ENCODE results near the gene RPL13A.
A peak's percentile ranks its signal among the peaks of the same experiment; 100 is the strongest.
"Not testable (repeated sequence)": the region's sequence is repeated elsewhere in the genome, so short reads cannot be mapped to it uniquely, and the experiment has no call there.

RPL13A gene

DNA sequence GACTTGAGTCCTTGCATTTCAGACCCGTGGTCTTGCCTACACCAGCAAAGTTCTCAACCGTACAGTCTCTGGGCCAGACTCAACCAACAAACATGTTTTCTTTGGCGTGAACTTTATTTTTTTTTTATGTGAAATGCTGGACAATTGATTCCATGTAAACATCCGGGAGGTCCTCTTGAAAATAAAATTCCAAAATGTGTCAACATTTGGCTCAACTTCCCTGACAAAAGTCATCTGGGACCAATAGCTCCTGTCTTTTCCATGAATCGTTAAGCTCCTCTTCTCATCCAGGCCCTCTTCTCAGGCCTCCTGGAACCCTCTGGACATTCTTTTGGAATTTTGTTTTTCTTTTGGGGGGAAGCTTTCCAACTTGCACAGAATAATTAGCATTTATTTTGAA lies 31.6 kb upstream of the RPL13A start:
- no peak for DNase-seq

- DNase-seq = no peak
Observed at GRCh38 chr19:49456326-49456725, 31.1 kb upstream of the RPL13A start.

GRCh38 chr19:49458567-49458903 lies 28.9 kb upstream of the RPL13A start:
- DNase-seq = no peak

DNA sequence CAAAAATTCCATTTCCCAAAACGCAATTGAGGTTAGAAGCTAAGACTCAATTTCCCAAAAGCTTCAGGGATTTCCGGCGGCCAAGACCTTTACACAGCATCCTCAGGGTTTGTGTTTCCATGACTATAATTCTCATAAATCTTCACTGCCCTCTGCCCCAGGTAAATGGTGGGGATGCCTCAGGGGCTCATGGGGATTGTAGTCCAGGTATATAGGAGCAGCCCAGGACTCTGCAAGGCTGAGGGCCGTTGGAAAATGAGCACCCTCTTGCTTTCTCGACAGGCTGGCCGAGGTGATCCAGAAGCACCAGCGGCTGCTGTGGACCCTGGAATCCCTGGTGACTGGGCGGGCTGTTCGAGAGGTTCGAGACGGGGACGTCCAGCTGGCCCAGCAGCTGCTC lies 28.0 kb upstream of the RPL13A start:
- no peak for DNase-seq

DNA sequence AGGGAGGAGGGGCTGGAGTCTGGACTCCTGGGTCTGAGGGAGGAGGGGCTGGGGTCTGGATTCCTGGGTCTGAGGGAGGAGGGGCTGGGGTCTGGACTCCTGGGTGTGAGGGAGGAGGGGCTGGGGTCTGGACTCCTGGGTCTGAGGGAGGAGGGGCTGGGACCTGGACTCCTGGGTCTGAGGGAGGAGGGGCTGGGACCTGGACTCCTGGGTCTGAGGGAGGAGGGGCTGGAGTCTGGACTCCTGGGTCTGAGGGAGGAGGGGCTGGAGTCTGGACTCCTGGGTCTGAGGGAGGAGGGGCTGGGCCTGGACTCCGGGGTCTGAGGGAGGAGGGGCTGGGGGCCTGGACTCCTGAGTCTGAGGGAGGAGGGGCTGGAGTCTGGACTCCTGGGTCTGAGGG lies 26.3 kb upstream of the RPL13A start:
- DNase-seq = not testable (repeated sequence)

GRCh38 chr19:49461656-49462055 lies 25.8 kb upstream of the RPL13A start:
- no peak for DNase-seq

GRCh38 chr19:49462492-49462891 lies 24.9 kb upstream of the RPL13A start:
- DNase-seq = no peak

- DNase-seq = no peak
Observed at GRCh38 chr19:49463960-49464740, 23.3 kb upstream of the RPL13A start.

DNA sequence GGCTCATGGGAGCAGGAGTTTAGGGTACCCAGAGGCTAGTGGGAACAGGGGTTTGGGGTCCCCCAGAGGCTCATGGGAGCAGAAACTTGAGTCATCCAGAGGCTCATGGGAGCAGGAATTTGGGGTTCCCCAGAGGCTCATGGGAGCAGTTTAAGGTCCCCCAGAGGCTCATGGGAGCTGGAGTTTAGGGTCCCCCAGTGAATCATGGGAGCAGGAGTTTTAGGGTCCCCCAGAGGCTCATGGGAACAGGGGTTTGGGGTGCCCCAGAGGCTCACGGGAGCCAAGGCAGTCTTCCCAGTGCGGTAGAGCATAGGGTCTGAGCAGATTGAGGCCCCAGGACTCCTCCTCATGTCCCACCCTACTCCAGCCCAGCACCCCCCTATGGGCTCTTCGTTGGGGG lies 22.0 kb upstream of the RPL13A start:
- DNase-seq = no peak

DNA sequence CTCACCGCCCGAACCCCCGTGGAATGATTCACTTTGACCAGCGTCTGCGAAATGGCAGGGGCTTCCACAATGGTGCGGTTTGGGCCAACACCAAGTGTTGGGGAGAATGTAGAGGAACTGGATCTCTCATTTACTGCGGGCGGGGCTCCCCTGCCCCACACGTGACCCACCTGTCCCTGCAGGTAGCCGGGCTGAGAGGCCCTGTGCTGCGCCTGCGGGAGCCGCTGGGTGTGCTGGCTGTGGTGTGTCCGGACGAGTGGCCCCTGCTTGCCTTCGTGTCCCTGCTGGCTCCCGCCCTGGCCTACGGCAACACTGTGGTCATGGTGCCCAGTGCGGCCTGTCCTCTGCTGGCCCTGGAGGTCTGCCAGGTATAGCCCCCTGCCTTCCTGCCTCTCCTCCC lies 19.2 kb upstream of the RPL13A start:
- DNase-seq = no peak

- DNase-seq = no peak
Observed at GRCh38 chr19:49468746-49469447, 18.5 kb upstream of the RPL13A start.

DNA sequence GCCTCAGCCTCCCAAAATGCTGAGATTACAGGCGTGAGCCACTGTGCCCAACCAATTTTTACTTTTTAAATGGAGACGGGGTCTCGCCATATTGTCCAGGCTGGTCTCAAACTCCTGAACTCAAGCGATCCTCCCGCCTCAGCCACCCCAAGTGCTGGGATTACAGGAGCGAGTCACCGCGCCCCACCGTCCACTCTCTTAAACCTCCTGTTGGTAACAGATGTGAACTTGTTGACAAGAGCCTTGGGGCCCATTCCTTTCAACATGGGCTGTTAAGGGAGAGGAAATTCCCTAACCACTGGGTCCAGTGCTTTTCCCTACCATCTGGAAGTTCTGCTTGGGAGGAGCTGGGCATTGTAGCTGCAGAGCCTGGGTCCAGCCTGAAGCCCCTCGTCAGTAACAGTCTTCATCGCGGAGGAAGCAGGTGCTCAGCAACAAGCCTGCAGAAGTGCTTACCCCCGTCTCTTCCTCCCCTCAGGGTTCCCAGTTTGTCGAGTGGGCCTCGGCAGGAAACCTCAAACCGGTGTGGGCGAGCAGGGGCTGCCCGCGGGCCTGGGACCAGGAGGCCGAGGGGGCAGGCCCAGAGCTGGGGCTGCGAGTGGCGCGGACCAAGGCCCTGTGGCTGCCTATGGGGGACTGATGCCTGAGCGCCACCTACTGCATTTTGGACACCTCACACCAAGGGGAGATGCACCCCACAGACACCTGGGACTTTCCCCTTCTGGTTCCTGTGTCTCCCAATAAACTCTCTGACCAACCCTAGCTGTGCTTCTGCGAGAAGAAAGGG lies 17.4 kb upstream of the RPL13A start:
- DNase-seq = no peak

DNA sequence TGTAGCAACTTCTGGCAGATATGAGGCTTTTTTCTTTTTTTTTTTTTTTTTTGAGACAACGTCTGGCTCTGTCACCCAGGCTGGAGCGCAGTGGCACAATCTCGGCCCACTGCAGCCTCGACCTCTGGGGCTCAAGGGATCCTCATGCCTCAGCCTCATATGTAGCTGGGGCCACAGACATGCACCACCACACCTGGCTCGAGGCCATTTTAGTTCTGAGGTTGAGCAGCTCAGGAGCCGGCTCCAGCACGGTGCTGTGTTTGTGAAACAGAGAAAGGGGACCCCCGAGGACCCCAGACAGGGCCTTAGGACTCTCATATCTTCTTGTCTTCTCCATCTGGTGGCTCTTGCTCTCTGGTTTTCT lies 16.8 kb upstream of the RPL13A start:
- no peak for DNase-seq

- DNase-seq = no peak
Observed at GRCh38 chr19:49472936-49473335, 14.5 kb upstream of the RPL13A start.

GRCh38 chr19:49473501-49473867 lies 13.9 kb upstream of the RPL13A start:
- DNase-seq = not testable (repeated sequence)

GRCh38 chr19:49473868-49474541 lies 13.4 kb upstream of the RPL13A start, which contains the start of gene FLT3LG:
TSS of gene FLT3LG (plus strand) at chr19:49474215. CDS start at chr19:49474640, 425 bp downstream.
- DNase-seq = peak in 43 of 56 donors; percentile 8 to 77 (median 35)

DNA sequence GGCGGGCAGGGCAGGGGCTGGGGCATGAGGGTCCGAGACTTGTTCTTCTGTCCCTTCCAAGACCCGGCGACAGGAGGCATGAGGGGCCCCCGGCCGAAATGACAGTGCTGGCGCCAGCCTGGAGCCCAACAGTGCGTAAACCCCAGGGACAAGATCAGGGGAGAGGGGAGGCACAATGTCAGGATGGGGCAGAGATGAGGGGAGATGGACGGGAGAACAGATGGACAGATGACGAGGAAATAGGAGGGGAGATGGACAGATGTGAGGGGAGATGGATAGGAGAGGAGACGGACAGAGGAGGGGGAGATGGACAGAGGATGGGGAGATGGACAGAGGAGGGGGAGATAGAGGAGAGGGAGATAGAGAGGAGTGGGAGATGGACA lies 12.9 kb upstream of the RPL13A start:
- no peak for DNase-seq

DNA sequence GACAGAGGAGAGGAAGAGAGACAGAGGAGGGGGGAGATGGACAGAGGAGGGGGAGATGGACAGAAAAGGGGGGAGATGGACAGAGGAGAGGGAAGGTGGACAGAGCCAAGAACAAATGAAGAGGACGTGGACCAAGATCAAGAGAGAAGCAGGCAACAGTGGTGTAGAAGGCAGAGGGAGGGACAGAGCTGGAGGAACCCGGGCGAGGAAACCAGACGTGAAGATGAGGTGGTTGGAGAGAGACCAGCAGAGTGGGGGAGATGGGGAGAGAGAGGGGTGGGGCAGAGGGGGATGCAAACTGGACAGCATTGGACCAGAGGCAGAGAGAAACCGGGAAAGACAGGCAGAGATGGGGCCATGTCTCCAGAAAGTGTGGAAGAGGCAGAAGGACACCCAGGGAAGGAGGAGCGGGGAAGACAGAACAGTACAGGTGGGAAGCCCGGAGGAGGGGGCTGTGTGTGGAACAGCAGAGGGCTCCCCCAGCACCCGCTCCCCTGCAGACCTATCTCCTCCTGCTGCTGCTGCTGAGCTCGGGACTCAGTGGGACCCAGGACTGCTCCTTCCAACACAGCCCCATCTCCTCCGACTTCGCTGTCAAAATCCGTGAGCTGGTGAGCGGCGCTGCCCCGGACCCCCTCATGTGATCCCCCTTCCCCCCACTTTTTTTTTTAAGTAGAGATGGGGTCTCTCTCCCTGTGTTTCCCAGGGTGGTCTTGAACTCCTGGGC lies 12.1 kb upstream of the RPL13A start:
- no peak for DNase-seq

GRCh38 chr19:49475995-49476880 lies 11.2 kb upstream of the RPL13A start:
- DNase-seq = peak in 18 of 56 donors; percentile 8 to 64 (median 28)
